Fibroblast of lung (primary cell): ENCODE data around the gene SLC38A2. TPM values are rescaled to one million over a fixed set of nuclear protein-coding genes. Genes with fewer than 3 reads are reported as not detected.

ENCODE experiments used
- DNase-seq, 2 donors: peaks; one replicate each; pipeline versions ENCODE4 v3.0.0 to v3.0.0-alpha.2; 2010; ENCODE audit warnings: low read depth in 2 of 2
- H2AFZ ChIP-seq: 2 replicates; pipeline ENCODE4 v1.5.1; 2012; ENCODE audit warnings: low read length, control low read depth, inconsistent platforms
- H3K27ac ChIP-seq: 2 replicates; pipeline ENCODE4 v1.5.1; 2011; ENCODE audit warnings: low read length, control low read depth; ENCODE audit not compliant: insufficient read depth
- H3K27me3 ChIP-seq: 2 replicates; pipeline ENCODE4 v1.5.1; 2011; ENCODE audit warnings: mild to moderate bottlenecking, low read length; ENCODE audit not compliant: control insufficient read depth, insufficient read depth
- H3K36me3 ChIP-seq: 2 replicates; pipeline ENCODE4 v1.5.1; 2011; ENCODE audit warnings: low read length; ENCODE audit not compliant: control insufficient read depth, insufficient read depth
- H3K4me1 ChIP-seq: 2 replicates; pipeline ENCODE4 v1.5.1; 2011; ENCODE audit warnings: low read length; ENCODE audit not compliant: control insufficient read depth, insufficient read depth; ENCODE audit errors: extremely low read depth
- H3K4me2 ChIP-seq: 2 replicates; pipeline ENCODE4 v1.5.1; 2011; ENCODE audit warnings: low read length, control low read depth; ENCODE audit not compliant: insufficient read depth; ENCODE audit errors: extremely low read depth
- H3K4me3 ChIP-seq, 4 experiments: fragments of 200-600 bp in 1 of 4; sonication (generic) in 1 of 4; replicated peaks in 1 of 4; 2 replicates each; pipeline ENCODE4 v1.5.1; 2011 to 2016; ENCODE audit warnings: low read length in 4 of 4, low read depth in 3 of 4, mild to moderate bottlenecking in 3 of 4, control low read depth in 2 of 4, inconsistent platforms in 1 of 4, mixed read lengths in 1 of 4; ENCODE audit not compliant: insufficient read depth in 1 of 4; ENCODE audit errors: control extremely low read depth in 1 of 4
- H3K79me2 ChIP-seq: 2 replicates; pipeline ENCODE4 v1.5.1; 2012; ENCODE audit warnings: mild to moderate bottlenecking, low read length, inconsistent platforms; ENCODE audit not compliant: control insufficient read depth, insufficient read depth
- H3K9ac ChIP-seq: 2 replicates; pipeline ENCODE4 v1.5.1; 2011; ENCODE audit warnings: mild to moderate bottlenecking, low read length, control low read depth; ENCODE audit not compliant: insufficient read depth
- H3K9me3 ChIP-seq: 2 replicates; pipeline ENCODE4 v1.5.1; 2012; ENCODE audit warnings: low read depth, low read length; ENCODE audit not compliant: control insufficient read depth, insufficient read depth
- H4K20me1 ChIP-seq: 2 replicates; pipeline ENCODE4 v1.5.1; 2011; ENCODE audit warnings: low read length; ENCODE audit not compliant: control insufficient read depth, insufficient read depth; ENCODE audit errors: extremely low read depth
- CTCF ChIP-seq, 2 donors: IDR thresholded peaks in 1 of 2; conservative IDR thresholded peaks in 1 of 2; 1 replicate in 1 of 2; 2 replicates in 1 of 2; pipeline ENCODE4 v1.5.1; 2011 to 2012; ENCODE audit warnings: low read length in 2 of 2, control low read depth in 1 of 2, inconsistent platforms in 1 of 2, low read depth in 1 of 2, mild to moderate bottlenecking in 1 of 2
- EZH2 ChIP-seq: IDR thresholded peaks from 2 replicates; pipeline ENCODE4 v1.5.1; 2012; ENCODE audit warnings: low read length, control low read depth, mild to moderate bottlenecking; ENCODE audit errors: missing control alignments
- polyA plus RNA-seq, 2 donors: library from polyadenylated mRNA; depleted of rRNA in 1 of 2; stranded (reverse) in 1 of 2; unstranded in 1 of 2; fragments of >200 nt; gene quantifications; 2 replicates each; pipeline ENCODE4 v1.2.1, GENCODE V29; 2011 to 2012; ENCODE audit warnings: missing spikeins in 1 of 2
- total RNA-seq: library from RNA; depleted of rRNA; stranded (reverse); fragments of >200 nt; gene quantifications from 2 replicates; pipeline ENCODE4 v1.2.1, GENCODE V29; 2014

The SLC38A2 gene
- total and polyA plus RNA-seq, 2 donors (not counting 1 experiment from before 2014, with no cell fraction given): 940 to 1,357 TPM

GRCh38 chr12:46385438-46385837, 12.9 kb upstream of the SLC38A2 start:
- Histone ChIP-seq H3K36me3 (peaks cover 2% of the 10 kb centered on the region), H2AFZ (no peak overlapping the region), H3K9me3 (no peaks in the 10 kb centered on the region), H3K4me3 (no peak overlapping the region), H3K4me2 (peak overlapping the region; percentile 93), H3K27ac (peak overlapping the region; percentile 98), H3K27me3 (no peaks in the 10 kb centered on the region), H3K79me2 (peaks cover 29% of the 10 kb centered on the region), H3K9ac (no peak overlapping the region), H4K20me1 (no peaks in the 10 kb centered on the region), H3K4me1 (peaks cover 44% of the 10 kb centered on the region)
- TF ChIP-seq EZH2 (no peak), CTCF (conservative IDR thresholded peaks at IDR 0.05 in 1 of 2, IDR thresholded peaks at IDR 0.05 in 1 of 2; ENCODE audit: low read depth in 1 of 2, low read length in 2 of 2) (no peak)
- no peak for DNase-seq

- TF ChIP-seq CTCF (conservative IDR thresholded peaks at IDR 0.05 in 1 of 2, IDR thresholded peaks at IDR 0.05 in 1 of 2; ENCODE audit: low read depth in 1 of 2, low read length in 2 of 2) (no peak), EZH2 (no peak)
- H3K36me3 ChIP-seq: peaks cover 2% of the 10 kb centered on the region
- H3K4me3 ChIP-seq: peak overlapping the region; percentile 53 to 75 (median 66)
- DNase-seq: peak; percentile 42 to 49
- H3K4me2 ChIP-seq: peak overlapping the region; percentile 93
- no peak overlapping the region for H2AFZ ChIP-seq
- peak overlapping the region; percentile 98 for H3K27ac ChIP-seq
- peaks cover 38% of the 10 kb centered on the region for H3K4me1 ChIP-seq
- H3K9ac ChIP-seq: peak overlapping the region; percentile 83
- H3K79me2 ChIP-seq: peaks cover 29% of the 10 kb centered on the region
- no peaks in the 10 kb centered on the region for H3K27me3 ChIP-seq
- H4K20me1 ChIP-seq: no peaks in the 10 kb centered on the region
- H3K9me3 ChIP-seq: no peaks in the 10 kb centered on the region
These were observed 12.1 kb upstream of the SLC38A2 start for GRCh38 chr12:46384451-46385309.

- Histone ChIP-seq H2AFZ (no peak overlapping the region), H3K4me3 (peak overlapping the region; percentile 53 to 75 (median 66)), H3K4me1 (peaks cover 34% of the 10 kb centered on the region), H4K20me1 (no peaks in the 10 kb centered on the region), H3K27ac (peak overlapping the region; percentile 98), H3K36me3 (peaks cover 2% of the 10 kb centered on the region), H3K4me2 (peak overlapping the region; percentile 93), H3K79me2 (peaks cover 29% of the 10 kb centered on the region), H3K27me3 (no peaks in the 10 kb centered on the region), H3K9ac (peak overlapping the region; percentile 83), H3K9me3 (no peaks in the 10 kb centered on the region)
- TF ChIP-seq EZH2 (no peak), CTCF (conservative IDR thresholded peaks at IDR 0.05 in 1 of 2, IDR thresholded peaks at IDR 0.05 in 1 of 2; ENCODE audit: low read depth in 1 of 2, low read length in 2 of 2) (peak in 1 of 2 donors; percentile 3)
- peak; percentile 94 to 98 for DNase-seq
These were observed 11.3 kb upstream of the SLC38A2 start for GRCh38 chr12:46383654-46384450.
